ENCODE measurements around the gene WSCD1.

The WSCD1 gene

DNA sequence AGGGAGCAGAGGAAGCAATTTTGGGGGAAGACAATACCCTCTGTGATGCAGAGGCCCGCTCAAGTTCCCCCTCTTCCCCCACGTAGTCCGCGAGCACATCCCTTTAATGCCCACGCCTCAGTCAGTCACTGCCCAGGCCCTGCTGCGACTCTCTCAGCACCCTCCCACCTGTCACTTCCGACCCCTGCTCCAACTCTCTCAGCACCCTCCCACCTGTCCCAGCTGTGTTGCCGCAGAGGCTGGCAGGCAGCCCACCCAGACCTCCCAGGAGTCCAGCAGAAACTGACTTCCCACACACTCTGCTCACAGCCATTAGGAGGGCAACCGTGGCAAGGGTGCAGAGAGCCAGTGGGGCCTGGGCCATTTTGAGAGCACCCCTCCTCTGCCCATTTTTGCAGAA lies 92.7 kb downstream of the WSCD1 start:
- no peak for TF ChIP-seq NFRKB (IDR thresholded peaks at IDR 0.05)
- no peak for TF ChIP-seq TARDBP (IDR thresholded peaks at IDR 0.05)
- no peak for TF ChIP-seq HDGF (IDR thresholded peaks at IDR 0.05; ENCODE audit: borderline replicate concordance)
- TF ChIP-seq, protein P1, sequence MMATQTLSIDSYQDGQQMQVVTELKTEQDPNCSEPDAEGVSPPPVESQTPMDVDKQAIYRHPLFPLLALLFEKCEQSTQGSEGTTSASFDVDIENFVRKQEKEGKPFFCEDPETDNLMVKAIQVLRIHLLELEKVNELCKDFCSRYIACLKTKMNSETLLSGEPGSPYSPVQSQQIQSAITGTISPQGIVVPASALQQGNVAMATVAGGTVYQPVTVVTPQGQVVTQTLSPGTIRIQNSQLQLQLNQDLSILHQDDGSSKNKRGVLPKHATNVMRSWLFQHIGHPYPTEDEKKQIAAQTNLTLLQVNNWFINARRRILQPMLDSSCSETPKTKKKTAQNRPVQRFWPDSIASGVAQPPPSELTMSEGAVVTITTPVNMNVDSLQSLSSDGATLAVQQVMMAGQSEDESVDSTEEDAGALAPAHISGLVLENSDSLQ (IDR thresholded peaks at IDR 0.05) = no peak
- TF ChIP-seq ZNF384 (IDR thresholded peaks at IDR 0.05) = no peak
- TF ChIP-seq FOXA1 (IDR thresholded peaks at IDR 0.05) = no peak
- ChIA-PET POLR2A (no interaction called here), CTCF (interaction anchor here (0.6 kb wide), 1 partner anchor 114 kb away, joined by 3 read pairs; no protein-coding TSS in a partner anchor)
- no peak for DNase-seq (ENCODE audit: extremely low spot score)

DNA sequence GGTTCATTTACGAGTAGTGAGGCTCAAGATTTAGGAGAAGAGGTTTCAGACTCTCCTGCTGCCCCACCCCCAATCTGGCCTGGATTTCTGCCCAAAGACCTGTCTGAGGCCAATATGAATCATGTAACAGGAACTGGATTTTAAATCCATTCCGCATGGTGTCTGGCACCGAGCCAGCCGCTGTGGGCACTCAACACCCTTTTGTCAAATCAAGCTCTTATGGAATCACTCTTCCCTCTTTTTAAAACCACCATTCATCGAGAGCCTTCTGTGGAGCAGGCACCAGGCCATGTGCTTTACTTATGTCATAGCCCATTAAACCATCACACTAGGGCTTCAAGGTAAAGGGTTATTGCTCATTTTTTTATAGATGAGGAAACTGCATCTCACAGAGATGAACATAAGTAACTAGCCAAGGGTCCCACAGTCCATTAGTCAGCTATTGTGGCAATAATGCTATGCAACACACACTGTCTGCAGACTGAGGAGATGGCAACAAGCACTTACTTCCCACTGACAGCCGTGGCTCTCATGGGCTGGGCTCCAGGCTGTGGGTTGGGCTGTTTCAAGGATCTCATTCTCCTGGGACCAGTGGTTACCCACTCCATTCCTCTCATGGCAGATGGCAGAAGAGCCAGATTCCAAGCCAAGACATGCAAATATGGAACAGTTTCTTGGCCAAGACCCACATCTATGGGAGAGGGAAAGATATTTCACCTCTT lies 93.6 kb downstream of the WSCD1 start:
- POLR2A ChIA-PET = no interaction called here
- CTCF ChIA-PET = no interaction called here
- DNase-seq (ENCODE audit: extremely low spot score) = no peak

DNA sequence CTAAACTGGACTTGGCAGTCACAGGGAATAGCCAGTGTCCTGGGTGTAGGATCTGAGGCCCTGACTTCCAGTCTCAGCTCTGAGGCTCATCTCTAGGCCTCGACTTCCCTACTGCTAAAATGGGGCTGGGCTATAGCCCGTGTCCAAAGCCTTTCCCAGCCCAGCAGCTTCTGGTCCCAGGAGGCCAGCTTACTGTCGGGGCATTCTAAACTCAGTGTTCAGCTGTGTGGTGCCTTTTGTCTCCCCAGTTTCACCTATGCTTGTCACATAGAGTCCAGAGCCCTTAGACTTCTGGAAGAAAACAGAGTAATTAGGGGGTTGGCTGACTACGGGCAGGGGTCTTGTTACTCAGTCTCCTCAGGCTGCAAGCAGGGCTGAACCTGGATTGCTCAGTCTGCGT lies 94.8 kb downstream of the WSCD1 start:
- CTCF ChIA-PET = no interaction called here
- no peak for DNase-seq (ENCODE audit: extremely low spot score)
- no peak for TF ChIP-seq NFRKB (IDR thresholded peaks at IDR 0.05)
- no peak for TF ChIP-seq SUZ12 (IDR thresholded peaks at IDR 0.05)
- TF ChIP-seq FOXK2 (IDR thresholded peaks at IDR 0.05) = no peak
- TF ChIP-seq SP1 (IDR thresholded peaks at IDR 0.05) = no peak
- TF ChIP-seq HDGF (IDR thresholded peaks at IDR 0.05; ENCODE audit: borderline replicate concordance) = no peak
- TF ChIP-seq, protein P1 (IDR thresholded peaks at IDR 0.05) = no peak
- TF ChIP-seq L3MBTL2 (conservative IDR thresholded peaks at IDR 0.05) = no peak
- no peak for TF ChIP-seq TARDBP (IDR thresholded peaks at IDR 0.05)
- no peak for TF ChIP-seq LEF1 (IDR thresholded peaks at IDR 0.05; ENCODE audit: borderline replicate concordance)
- no peak for TF ChIP-seq ELF4 (IDR thresholded peaks at IDR 0.05)
- TF ChIP-seq CTBP1 (IDR thresholded peaks at IDR 0.05; ENCODE audit: borderline replicate concordance) = no peak
- TF ChIP-seq BHLHE40 (IDR thresholded peaks at IDR 0.05; ENCODE audit: borderline replicate concordance) = no peak
- no peak for TF ChIP-seq ARNT (IDR thresholded peaks at IDR 0.05)
- no peak for TF ChIP-seq FOXM1 (IDR thresholded peaks at IDR 0.05; ENCODE audit: borderline replicate concordance)
- no peak for TF ChIP-seq ZNF384 (IDR thresholded peaks at IDR 0.05)
- TF ChIP-seq FOXA1 (IDR thresholded peaks at IDR 0.05) = no peak
- POLR2A ChIA-PET = no interaction called here

More for the DNA sequence above, 93.6 kb downstream of the WSCD1 start:
- TF ChIP-seq, protein P1 (IDR thresholded peaks at IDR 0.05) = no peak
- TF ChIP-seq SP1 (IDR thresholded peaks at IDR 0.05) = no peak
- TF ChIP-seq NFRKB (IDR thresholded peaks at IDR 0.05) = no peak
- no peak for TF ChIP-seq FOXM1 (IDR thresholded peaks at IDR 0.05; ENCODE audit: borderline replicate concordance)
- TF ChIP-seq L3MBTL2 (conservative IDR thresholded peaks at IDR 0.05) = no peak

DNA sequence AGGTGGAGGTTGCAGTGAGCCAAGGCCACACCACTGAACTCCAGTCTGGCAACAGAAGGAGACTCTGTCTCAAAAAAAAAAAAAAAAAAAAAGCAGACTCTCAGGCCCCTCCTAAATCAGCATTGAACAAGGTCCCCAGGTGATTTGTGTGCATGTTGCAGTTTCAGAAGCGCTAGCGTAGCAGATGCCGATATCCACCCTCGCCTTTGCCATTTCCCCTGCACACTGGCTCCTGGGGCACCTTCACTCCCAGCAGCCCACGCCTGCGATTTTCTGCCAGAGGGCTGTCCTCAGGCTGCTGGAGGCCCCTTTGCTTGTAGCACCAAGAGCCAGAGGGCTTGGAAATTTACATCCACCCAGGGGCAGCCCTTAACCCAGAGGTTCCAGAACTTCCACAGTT lies 95.6 kb downstream of the WSCD1 start:
- ChIA-PET POLR2A (no interaction called here), CTCF (no interaction called here)
- no peak for DNase-seq (ENCODE audit: extremely low spot score)
- TF ChIP-seq ARNT (IDR thresholded peaks at IDR 0.05) (no peak), SP1 (IDR thresholded peaks at IDR 0.05) (no peak), FOXM1 (IDR thresholded peaks at IDR 0.05; ENCODE audit: borderline replicate concordance) (no peak), CTBP1 (IDR thresholded peaks at IDR 0.05; ENCODE audit: borderline replicate concordance) (no peak)
- TF ChIP-seq, protein P1 (IDR thresholded peaks at IDR 0.05) = no peak

DNA sequence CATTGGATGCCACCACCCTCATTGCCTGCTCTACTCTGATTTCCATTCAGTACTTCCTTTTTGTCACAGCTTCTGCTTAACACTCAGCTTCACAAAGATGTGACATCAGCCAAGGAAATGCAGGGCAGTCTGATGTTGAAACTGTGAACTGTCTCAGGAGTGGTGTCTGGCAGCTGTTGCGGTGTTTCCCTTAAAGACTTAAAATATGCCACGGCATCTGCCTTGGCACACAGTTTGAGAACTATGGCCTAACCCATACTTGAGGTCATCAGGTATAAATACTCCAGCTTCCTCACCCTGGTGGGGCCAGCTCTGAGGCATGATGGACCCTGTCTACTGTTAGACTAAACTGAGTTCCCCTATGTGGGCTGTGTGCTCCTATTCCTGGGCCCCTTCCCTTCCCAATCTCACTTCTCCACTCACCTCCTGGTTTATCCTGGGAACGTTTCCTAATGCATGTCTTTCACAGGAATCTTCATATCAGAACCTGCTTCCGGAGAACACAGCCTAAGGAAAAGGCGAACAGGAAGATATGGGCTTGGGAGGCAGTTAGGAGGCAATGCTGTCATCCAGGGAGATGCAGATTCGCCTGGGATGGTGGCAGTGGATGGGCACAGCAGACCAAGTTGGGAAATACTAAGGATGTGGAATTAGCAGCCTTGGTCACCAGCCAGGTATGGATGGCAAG lies 96.5 kb downstream of the WSCD1 start:
- TF ChIP-seq ZNF384 (IDR thresholded peaks at IDR 0.05) = no peak
- no peak for TF ChIP-seq FOXA1 (IDR thresholded peaks at IDR 0.05)
- TF ChIP-seq TARDBP (IDR thresholded peaks at IDR 0.05) = no peak
- no peak for TF ChIP-seq BHLHE40 (IDR thresholded peaks at IDR 0.05; ENCODE audit: borderline replicate concordance)
- TF ChIP-seq SP1 (IDR thresholded peaks at IDR 0.05) = no peak
- no peak for TF ChIP-seq L3MBTL2 (conservative IDR thresholded peaks at IDR 0.05)
- TF ChIP-seq CTBP1 (IDR thresholded peaks at IDR 0.05; ENCODE audit: borderline replicate concordance) = no peak
- TF ChIP-seq FOXM1 (IDR thresholded peaks at IDR 0.05; ENCODE audit: borderline replicate concordance) = no peak
- TF ChIP-seq ELF4 (IDR thresholded peaks at IDR 0.05) = no peak
- TF ChIP-seq LEF1 (IDR thresholded peaks at IDR 0.05; ENCODE audit: borderline replicate concordance) = no peak
- no peak for TF ChIP-seq FOXK2 (IDR thresholded peaks at IDR 0.05)
- no peak for TF ChIP-seq ARNT (IDR thresholded peaks at IDR 0.05)
- TF ChIP-seq HDGF (IDR thresholded peaks at IDR 0.05; ENCODE audit: borderline replicate concordance) = no peak
- no peak for TF ChIP-seq NFRKB (IDR thresholded peaks at IDR 0.05)
- TF ChIP-seq SUZ12 (IDR thresholded peaks at IDR 0.05) = no peak
- CTCF ChIA-PET = no interaction called here
- no peak for DNase-seq (ENCODE audit: extremely low spot score)
- POLR2A ChIA-PET = no interaction called here

DNA sequence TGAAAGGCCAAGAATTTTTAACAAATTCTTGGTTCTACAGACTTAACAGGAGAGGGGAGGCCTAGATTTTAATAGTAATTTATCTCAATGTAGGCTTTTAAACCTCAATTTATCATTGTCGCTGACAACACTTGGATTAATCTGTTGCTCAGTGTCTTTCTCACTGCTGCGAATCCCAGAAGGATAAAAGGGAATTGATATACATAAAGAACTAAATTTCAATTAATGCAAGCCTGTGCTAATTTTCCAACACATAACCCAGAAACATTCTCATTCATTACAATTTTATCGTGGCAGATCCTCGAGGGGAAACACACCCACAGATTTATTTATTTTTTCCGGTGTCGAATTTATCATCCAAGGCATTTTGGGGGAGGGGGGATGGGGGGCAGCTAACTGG lies 98.1 kb downstream of the WSCD1 start:
- CTCF ChIA-PET = no interaction called here
- POLR2A ChIA-PET = no interaction called here
- TF ChIP-seq, protein P1 (IDR thresholded peaks at IDR 0.05) = no peak
- TF ChIP-seq CTBP1 (IDR thresholded peaks at IDR 0.05; ENCODE audit: borderline replicate concordance) = no peak
- TF ChIP-seq SUZ12 (IDR thresholded peaks at IDR 0.05) = no peak
- DNase-seq (ENCODE audit: extremely low spot score) = no peak
